ENCODE results near the gene PDE5A.

The PDE5A gene

GRCh38 chr4:119525005-119525749, 103.4 kb downstream of the PDE5A start:
- in situ Hi-C loops (cut with MboI; ENCODE audit: low pct_unique_long_range_greater_than_20kb, low sequenced_read_pairs, unreplicated experiment): no loop called here
- DNase-seq (ENCODE audit: low spot score): no peak
- TF ChIP-seq CTCF (IDR thresholded peaks at IDR 0.05; ENCODE audit: extremely low read depth, insufficient read depth, missing control alignments): no peak

GRCh38 chr4:119523399-119523798, 105.2 kb downstream of the PDE5A start:
- no peak for DNase-seq (ENCODE audit: low spot score)
- TF ChIP-seq CTCF (IDR thresholded peaks at IDR 0.05; ENCODE audit: extremely low read depth, insufficient read depth, missing control alignments): no peak
- in situ Hi-C loops (cut with MboI; ENCODE audit: low pct_unique_long_range_greater_than_20kb, low sequenced_read_pairs, unreplicated experiment): no loop called here

GRCh38 chr4:119521268-119521667, 107.3 kb downstream of the PDE5A start:
- no peak for TF ChIP-seq CTCF (IDR thresholded peaks at IDR 0.05; ENCODE audit: extremely low read depth, insufficient read depth, missing control alignments)
- in situ Hi-C loops (cut with MboI; ENCODE audit: low pct_unique_long_range_greater_than_20kb, low sequenced_read_pairs, unreplicated experiment): no loop called here
- DNase-seq (ENCODE audit: low spot score): no peak

- DNase-seq (ENCODE audit: low spot score): no peak
- in situ Hi-C loops (cut with MboI; ENCODE audit: low pct_unique_long_range_greater_than_20kb, low sequenced_read_pairs, unreplicated experiment): no loop called here
- TF ChIP-seq CTCF (IDR thresholded peaks at IDR 0.05; ENCODE audit: extremely low read depth, insufficient read depth, missing control alignments): no peak
These were observed 109.6 kb downstream of the PDE5A start for GRCh38 chr4:119518915-119519410.

DNA sequence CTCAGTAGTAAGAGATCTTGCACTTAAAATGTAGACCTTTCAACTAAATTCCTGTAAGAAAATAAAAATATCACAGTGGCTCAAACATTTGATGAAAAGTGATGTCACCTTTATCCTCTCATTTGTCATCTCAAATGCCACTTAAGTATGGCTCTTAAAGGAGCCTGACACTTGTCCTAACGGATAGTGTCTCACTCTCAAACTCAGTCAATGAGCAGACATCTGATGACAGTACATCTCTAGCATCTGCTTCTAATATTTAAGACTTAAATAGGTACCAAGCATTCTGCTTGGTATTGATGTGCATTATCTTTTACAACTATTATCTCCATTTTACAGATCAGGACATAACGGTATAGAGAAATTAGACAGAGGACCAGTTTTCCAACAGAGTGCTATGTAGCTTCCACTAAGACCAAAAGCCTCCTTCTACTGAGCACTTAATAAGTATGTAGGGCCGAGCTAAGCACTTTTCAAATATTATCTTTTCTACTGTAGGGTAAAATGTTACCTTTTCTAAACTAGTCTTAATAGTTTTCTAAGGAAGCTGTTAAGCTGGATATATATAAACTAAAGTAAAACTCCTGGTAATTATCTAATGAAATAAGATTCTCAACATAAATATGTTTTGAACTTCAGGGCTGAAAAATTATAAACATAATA, 110.2 kb downstream of the PDE5A start:
- no peak for DNase-seq (ENCODE audit: low spot score)
- no peak for TF ChIP-seq CTCF (IDR thresholded peaks at IDR 0.05; ENCODE audit: extremely low read depth, insufficient read depth, missing control alignments)
- in situ Hi-C loops (cut with MboI; ENCODE audit: low pct_unique_long_range_greater_than_20kb, low sequenced_read_pairs, unreplicated experiment): no loop called here

GRCh38 chr4:119517361-119518229, 111.0 kb downstream of the PDE5A start:
- no peak for TF ChIP-seq CTCF (IDR thresholded peaks at IDR 0.05; ENCODE audit: extremely low read depth, insufficient read depth, missing control alignments)
- no peak for DNase-seq (ENCODE audit: low spot score)
- in situ Hi-C loops (cut with MboI; ENCODE audit: low pct_unique_long_range_greater_than_20kb, low sequenced_read_pairs, unreplicated experiment): no loop called here

All from GM13977 (cell line).